Measurements from ENCODE around the gene ZNF140.

The ZNF140 gene

GRCh38 chr12:133130038-133130807, 49.5 kb downstream of the ZNF140 start, which contains the start of the genes ZNF10 and ZNF891:
Gene ZNF10 (plus strand): TSS chr12:133130627. CDS start chr12:133144493, 13,866 bp downstream.
Gene ZNF891 (minus strand): TSS chr12:133130274. CDS start chr12:133121918, 8,356 bp downstream.
- peak within 1 kb of the TSS; percentile 93 for H3K4me3 ChIP-seq (ENCODE audit: low read depth, low read length)

DNA sequence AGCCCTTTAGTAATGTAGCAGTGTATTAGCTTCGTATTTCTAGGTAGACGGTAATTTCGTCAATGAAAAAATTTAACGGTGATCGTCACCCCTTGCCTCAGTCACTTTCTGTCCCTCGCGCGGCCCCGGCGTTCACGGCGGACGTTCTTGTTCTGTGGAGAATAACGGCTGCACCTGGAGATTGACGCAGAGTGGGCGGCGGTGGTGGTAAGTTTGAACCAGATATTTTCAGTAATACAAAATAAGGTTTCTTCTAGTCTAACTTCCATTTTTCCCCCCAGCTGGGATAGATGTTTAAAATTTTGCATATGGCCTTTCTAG, 50.0 kb downstream of the ZNF140 start:
- H3K4me3 ChIP-seq (ENCODE audit: low read depth, low read length) = peak overlapping the region; percentile 93

GRCh38 chr12:133135747-133136146, 55.0 kb downstream of the ZNF140 start:
- no peak overlapping the region for H3K4me3 ChIP-seq (ENCODE audit: low read depth, low read length)

- H3K4me3 ChIP-seq (ENCODE audit: low read depth, low read length) = no peak overlapping the region
Measured at GRCh38 chr12:133145981-133146380, 65.3 kb downstream of the ZNF140 start.

- H3K4me3 ChIP-seq (ENCODE audit: low read depth, low read length) = no peak overlapping the region
Measured at GRCh38 chr12:133156125-133156690, 75.5 kb downstream of the ZNF140 start.
